Upper lobe of right lung (tissue), 1 donor: ENCODE measurements around the gene PI4K2B. TPM values are rescaled to one million over a fixed set of nuclear protein-coding genes. Genes with fewer than 3 reads are reported as not detected.

Experiments
- ATAC-seq: fragments of 200-7000 bp; cut with Tn5 transposase; one replicate; pipeline ENCODE4 v1.9.1; 2020; ENCODE audit warnings: mild to moderate bottlenecking, moderate library complexity
- DNase-seq: peaks from one replicate; pipeline ENCODE4 v3.0.0-alpha.2; 2020
- H3K27ac ChIP-seq: fragments of 200-600 bp; one replicate; pipeline ENCODE4 v1.8.0; 2022
- H3K27me3 ChIP-seq: fragments of 200-600 bp; one replicate; pipeline ENCODE4 v1.8.0; 2022; ENCODE audit warnings: mild to moderate bottlenecking
- H3K36me3 ChIP-seq: fragments of 200-600 bp; one replicate; pipeline ENCODE4 v1.8.0; 2022
- H3K4me1 ChIP-seq: fragments of 200-600 bp; one replicate; pipeline ENCODE4 v1.8.0; 2022
- H3K4me3 ChIP-seq: fragments of 200-600 bp; one replicate; pipeline ENCODE4 v1.8.0; 2022; ENCODE audit warnings: mild to moderate bottlenecking
- H3K9me3 ChIP-seq: fragments of 200-600 bp; one replicate; pipeline ENCODE4 v1.8.0; 2022
- CTCF ChIP-seq: fragments of 200-600 bp; IDR thresholded peaks from one replicate; pipeline ENCODE4 v1.8.0; 2022; ENCODE audit warnings: antibody characterized with exemption
- intact Hi-C: fragments of 100-400 bp; cut with DNase I; formaldehyde crosslinking; loops from one replicate; pipeline ENCODE4 v1.11.0; 2022
- total RNA-seq: library from RNA; stranded (reverse); fragmentation: NEBNext Ultra II Directional; extraction: Animal tissue kit (Norgen Biotek cat#: 25700); gene quantifications from one replicate; pipeline ENCODE4 v1.2.1, GENCODE V29; 2021
- donor health status: DM: no; HTN: yes; CAD: no; lungs with severe emphysema.

PI4K2B gene
- total RNA-seq, 1 donor from 2014 or later = 21.8 TPM

DNA sequence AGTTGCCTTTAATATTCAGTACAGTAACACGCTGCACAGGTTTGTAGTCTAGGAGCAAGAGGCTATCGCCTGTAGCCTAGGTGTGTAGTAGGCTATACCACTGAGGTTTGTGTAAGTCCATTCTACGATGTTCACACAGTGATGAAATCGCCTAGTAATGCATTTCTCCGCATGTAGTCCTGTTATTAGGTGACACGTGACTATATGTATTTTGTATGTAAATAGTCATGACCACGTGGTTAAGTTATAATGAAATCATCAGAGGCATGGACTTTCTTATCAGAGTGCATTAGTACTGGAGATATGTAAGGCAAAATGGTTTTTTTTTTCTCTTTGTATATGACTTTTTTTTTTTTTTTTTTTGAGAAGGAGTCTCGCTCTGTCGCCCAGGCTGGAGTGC is 68.8 kb downstream of the PI4K2B start:
- Histone ChIP-seq H3K4me3 (no peak overlapping the region), H3K36me3 (no peaks in the 10 kb centered on the region), H3K4me1 (no peaks in the 10 kb centered on the region), H3K27me3 (no peaks in the 10 kb centered on the region), H3K9me3 (no peaks in the 10 kb centered on the region), H3K27ac (no peak overlapping the region)
- DNase-seq = no peak
- ATAC-seq = no peak
- TF ChIP-seq CTCF = no peak
- intact Hi-C loops = no loop called here

DNA sequence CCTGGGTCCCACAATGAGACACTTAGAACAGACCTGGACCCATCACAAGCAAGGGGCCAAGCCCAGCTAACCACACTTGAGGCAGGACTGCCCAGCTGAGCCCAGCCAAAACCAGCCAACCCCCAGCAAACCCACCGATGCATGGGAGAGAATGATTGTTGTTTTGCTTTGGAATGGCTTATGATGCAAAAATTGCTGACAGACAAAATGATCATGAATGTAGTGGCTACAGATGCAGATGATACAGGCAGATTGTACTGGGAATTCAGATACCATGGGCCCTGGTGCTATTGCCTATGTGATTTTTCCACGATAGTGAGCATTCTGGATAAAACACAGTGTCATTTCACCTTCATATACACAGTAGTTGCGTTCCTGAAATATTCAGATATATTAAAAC is 69.7 kb downstream of the PI4K2B start:
- Histone ChIP-seq H3K27ac (no peak overlapping the region), H3K27me3 (no peaks in the 10 kb centered on the region), H3K9me3 (no peaks in the 10 kb centered on the region), H3K36me3 (no peaks in the 10 kb centered on the region), H3K4me3 (no peak overlapping the region), H3K4me1 (no peaks in the 10 kb centered on the region)
- TF ChIP-seq CTCF = no peak
- DNase-seq (no peak), ATAC-seq (no peak)
- intact Hi-C loops = no loop called here

DNA sequence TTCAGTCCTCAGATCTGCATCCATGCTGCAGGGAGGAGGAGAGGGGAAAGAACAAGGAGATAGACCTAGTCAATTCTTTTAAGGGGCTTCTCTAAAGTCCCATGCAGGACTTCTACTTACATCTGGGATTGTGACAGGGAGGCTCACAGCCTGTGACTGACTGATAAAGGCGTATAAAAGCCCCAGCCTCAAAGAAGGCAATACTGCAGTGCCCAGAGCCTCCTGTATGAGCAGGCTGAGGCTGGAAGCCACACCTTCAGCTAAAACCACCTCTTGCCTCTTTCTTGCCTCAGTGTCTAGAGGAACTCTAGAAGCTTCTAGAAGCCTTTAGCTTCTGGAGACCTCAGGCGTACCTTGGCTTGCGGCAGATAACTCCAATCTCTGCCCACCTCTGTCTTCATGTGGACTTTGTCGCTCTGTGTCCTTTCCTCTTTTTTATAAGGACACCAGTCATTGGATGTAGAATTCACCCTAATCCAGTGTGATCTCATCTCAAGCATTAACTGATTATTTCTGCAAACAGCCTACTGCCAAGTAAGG is 72.8 kb downstream of the PI4K2B start:
- H3K4me1 ChIP-seq = no peaks in the 10 kb centered on the region
- DNase-seq (no peak), ATAC-seq (no peak)
- H3K4me3 ChIP-seq = no peak overlapping the region
- H3K27me3 ChIP-seq = no peaks in the 10 kb centered on the region
- no peaks in the 10 kb centered on the region for H3K9me3 ChIP-seq
- no peak overlapping the region for H3K27ac ChIP-seq
- TF ChIP-seq CTCF = no peak
- no peaks in the 10 kb centered on the region for H3K36me3 ChIP-seq
- intact Hi-C loops = no loop called here

- no peaks in the 10 kb centered on the region for H3K27me3 ChIP-seq
- no peak for DNase-seq
- no peak for ATAC-seq
- intact Hi-C loops = no loop called here
- no peak for TF ChIP-seq CTCF
- H3K27ac ChIP-seq = no peak overlapping the region
- H3K4me3 ChIP-seq = no peak overlapping the region
- H3K4me1 ChIP-seq = no peaks in the 10 kb centered on the region
- H3K9me3 ChIP-seq = no peaks in the 10 kb centered on the region
- no peaks in the 10 kb centered on the region for H3K36me3 ChIP-seq
Measured at GRCh38 chr4:25307596-25307995, 73.8 kb downstream of the PI4K2B start.

DNA sequence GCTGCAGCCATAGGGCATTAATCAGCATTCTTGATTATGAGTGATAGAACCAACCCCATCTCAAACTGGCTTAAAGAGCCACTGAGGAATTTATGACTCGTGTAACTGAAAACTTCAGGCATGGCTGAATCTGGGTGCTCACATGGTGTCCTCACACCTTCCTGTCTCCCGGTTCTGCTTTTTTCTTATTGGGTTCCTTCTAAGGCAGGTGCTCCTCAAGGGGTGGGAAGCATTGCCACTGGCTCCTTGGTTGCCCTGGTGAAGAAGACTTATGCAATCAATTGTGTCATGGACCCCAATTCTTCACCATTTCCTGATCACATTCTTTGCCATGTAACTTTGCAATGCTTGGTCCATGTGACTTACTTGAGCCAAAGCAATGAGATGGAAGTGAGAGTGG is 74.5 kb downstream of the PI4K2B start:
- DNase-seq (no peak), ATAC-seq (no peak)
- Histone ChIP-seq H3K36me3 (no peaks in the 10 kb centered on the region), H3K4me1 (peaks cover 4% of the 10 kb centered on the region), H3K27ac (no peak overlapping the region), H3K9me3 (no peaks in the 10 kb centered on the region), H3K27me3 (no peaks in the 10 kb centered on the region), H3K4me3 (no peak overlapping the region)
- intact Hi-C loops = no loop called here
- no peak for TF ChIP-seq CTCF

- Histone ChIP-seq H3K4me1 (peaks cover 9% of the 10 kb centered on the region), H3K27ac (no peak overlapping the region), H3K36me3 (no peaks in the 10 kb centered on the region), H3K9me3 (no peaks in the 10 kb centered on the region), H3K27me3 (no peaks in the 10 kb centered on the region), H3K4me3 (no peak overlapping the region)
- intact Hi-C loops = no loop called here
- no peak for TF ChIP-seq CTCF
- ATAC-seq (no peak), DNase-seq (no peak)
Measured at GRCh38 chr4:25308761-25309160, 74.9 kb downstream of the PI4K2B start.
